Measurements from ENCODE around the gene SYNE1.

DNA sequence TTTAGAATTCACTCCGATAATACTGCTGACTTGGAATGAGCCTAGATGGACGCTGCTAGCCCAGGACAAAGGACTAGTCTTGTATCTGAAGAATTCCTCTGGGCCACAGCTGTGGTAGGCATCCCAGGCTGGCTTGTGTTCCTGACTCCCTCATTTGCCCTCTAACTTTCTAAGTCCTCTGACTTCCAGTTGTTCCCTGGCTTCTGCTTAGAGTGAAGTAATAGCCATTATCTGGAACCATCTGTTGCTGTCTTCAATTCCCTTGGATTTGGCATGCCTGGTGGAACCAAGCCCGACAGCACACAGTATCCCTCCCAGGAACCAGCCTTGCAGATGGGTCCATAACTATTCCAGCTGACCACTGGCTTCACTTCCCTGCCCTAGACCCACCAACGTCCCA is 376.0 kb downstream of the SYNE1 start:
- TF ChIP-seq, protein P1, sequence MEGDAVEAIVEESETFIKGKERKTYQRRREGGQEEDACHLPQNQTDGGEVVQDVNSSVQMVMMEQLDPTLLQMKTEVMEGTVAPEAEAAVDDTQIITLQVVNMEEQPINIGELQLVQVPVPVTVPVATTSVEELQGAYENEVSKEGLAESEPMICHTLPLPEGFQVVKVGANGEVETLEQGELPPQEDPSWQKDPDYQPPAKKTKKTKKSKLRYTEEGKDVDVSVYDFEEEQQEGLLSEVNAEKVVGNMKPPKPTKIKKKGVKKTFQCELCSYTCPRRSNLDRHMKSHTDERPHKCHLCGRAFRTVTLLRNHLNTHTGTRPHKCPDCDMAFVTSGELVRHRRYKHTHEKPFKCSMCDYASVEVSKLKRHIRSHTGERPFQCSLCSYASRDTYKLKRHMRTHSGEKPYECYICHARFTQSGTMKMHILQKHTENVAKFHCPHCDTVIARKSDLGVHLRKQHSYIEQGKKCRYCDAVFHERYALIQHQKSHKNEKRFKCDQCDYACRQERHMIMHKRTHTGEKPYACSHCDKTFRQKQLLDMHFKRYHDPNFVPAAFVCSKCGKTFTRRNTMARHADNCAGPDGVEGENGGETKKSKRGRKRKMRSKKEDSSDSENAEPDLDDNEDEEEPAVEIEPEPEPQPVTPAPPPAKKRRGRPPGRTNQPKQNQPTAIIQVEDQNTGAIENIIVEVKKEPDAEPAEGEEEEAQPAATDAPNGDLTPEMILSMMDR (IDR thresholded peaks at IDR 0.05), result no peak
- TF ChIP-seq POLR2A (IDR thresholded peaks at IDR 0.05) (no peak), POLR2AphosphoS5 (IDR thresholded peaks at IDR 0.05) (no peak), EP300 (IDR thresholded peaks at IDR 0.05) (no peak)

All from sigmoid colon (tissue), 4 donors.